OCI-LY3 (cell line): ENCODE data around the gene PRPF40B.

Source experiments
- CTCF ChIP-seq: fragments of 200-600, 300-600 bp; sonication (generic); IDR thresholded peaks from 2 replicates; pipeline ENCODE4 v1.5.1; 2014; ENCODE audit warnings: antibody characterized with exemption, low read length, low read depth
- EZH2phosphoT487 ChIP-seq: fragments of 200-600 bp; shearing (Covaris generic); IDR thresholded peaks from 2 replicates; pipeline ENCODE4 v1.6.1; 2018; ENCODE audit warnings: antibody characterized with exemption, mixed run types, low read depth

- TF ChIP-seq CTCF (no peak), EZH2phosphoT487 (no peak)
Measured at GRCh38 chr12:49665384-49665783, 42.0 kb downstream of the PRPF40B start.
